GM12878 (cell line): Measurements from ENCODE around the gene SRSF2. TPM values are rescaled to one million over a fixed set of nuclear protein-coding genes. Genes with fewer than 3 reads are reported as not detected.

Experiments
- ATAC-seq: fragments of 200-7000 bp; cut with Tn5 transposase; 3 replicates; pipeline ENCODE4 v1.9.1; 2020; ENCODE audit warnings: mild to moderate bottlenecking, moderate library complexity
- BruUV-seq: library from RNA; stranded (reverse); fragments of 400-500 nt; replicated peaks from 2 replicates; lab custom pipeline; 2021; lab: Mats Ljungman, UMichigan
- CTCF ChIA-PET: fragments of 300-600 bp; sonication (Branson Sonifier 250); formaldehyde crosslinking; extraction: SDS; loops from one replicate; lab custom pipeline; 2021; ENCODE audit warnings: inconsistent platforms; lab: Yijun Ruan, JAX
- POLR2A ChIA-PET: fragments of 350-600 bp; formaldehyde crosslinking; extraction: SDS; loops from one replicate; lab custom pipeline; 2021; ENCODE audit warnings: inconsistent platforms; lab: Charles Lee
- RAD21 ChIA-PET: fragments of 300-600 bp; sonication (Branson Sonifier 250); formaldehyde crosslinking; loops from one replicate; lab custom pipeline; 2023; ENCODE audit warnings: antibody characterized with exemption; ENCODE audit not compliant: unreplicated experiment; lab: Charles Lee
- SMC1A ChIA-PET: fragments of 300-600 bp; sonication (Branson Sonifier 250); formaldehyde crosslinking; loops from one replicate; lab custom pipeline; 2023; ENCODE audit not compliant: unreplicated experiment, uncharacterized antibody; lab: Charles Lee
- DNase-seq: peaks from one replicate; pipeline ENCODE4 v3.0.0-alpha.2; 2011; ENCODE audit warnings: low read depth, low spot score
- FAIRE-seq: peaks from 3 replicates; lab custom pipeline; 2011; peaks lifted over from hg19 to GRCh38; lab: Jason Lieb, UNC
- H2AFZ ChIP-seq: 2 replicates; pipeline ENCODE4 v1.6.0; 2011; ENCODE audit warnings: low read depth, low read length, control low read depth; ENCODE audit not compliant: control insufficient read depth
- H3K27ac ChIP-seq: 2 replicates; pipeline ENCODE4 v1.5.1; 2011; ENCODE audit warnings: control low read depth; ENCODE audit not compliant: control insufficient read depth, insufficient read depth
- H3K27me3 ChIP-seq, 2 experiments: replicated peaks in 1 of 2; 2 replicates each; pipeline versions ENCODE4 v1.6.0 to v1.6.1; 2011; ENCODE audit warnings: low read length in 1 of 2; ENCODE audit not compliant: control insufficient read depth in 2 of 2, insufficient read depth in 2 of 2
- H3K36me3 ChIP-seq, 2 experiments: 2 replicates each; pipeline ENCODE4 v1.5.1; 2011; ENCODE audit warnings: low read length in 1 of 2; ENCODE audit not compliant: control insufficient read depth in 2 of 2, insufficient read depth in 2 of 2
- H3K4me1 ChIP-seq: 2 replicates; pipeline ENCODE4 v1.6.1; 2011; ENCODE audit warnings: mild to moderate bottlenecking, low read length, moderate library complexity, mixed read lengths; ENCODE audit not compliant: control insufficient read depth, insufficient read depth
- H3K4me2 ChIP-seq: 2 replicates; pipeline ENCODE4 v1.6.0; 2011; ENCODE audit warnings: control low read depth; ENCODE audit not compliant: control insufficient read depth, insufficient read depth
- H3K4me3 ChIP-seq: fragments of 200-600 bp; sonication (generic); 2 replicates; pipeline ENCODE4 v1.5.1; 2016
- H3K79me2 ChIP-seq: 2 replicates; pipeline ENCODE4 v1.6.0; 2011; ENCODE audit warnings: low read length; ENCODE audit not compliant: control insufficient read depth, insufficient read depth
- H3K9ac ChIP-seq: 2 replicates; pipeline ENCODE4 v1.8.0; 2011; ENCODE audit warnings: low read length, control low read depth, mixed read lengths; ENCODE audit not compliant: control insufficient read depth, insufficient read depth
- H3K9me3 ChIP-seq: replicated peaks from 3 replicates; pipeline ENCODE4 v1.5.1; 2011; ENCODE audit warnings: mild to moderate bottlenecking, low read length; ENCODE audit not compliant: control insufficient read depth, insufficient read depth
- H4K20me1 ChIP-seq: 2 replicates; pipeline ENCODE4 v1.6.0; 2011; ENCODE audit not compliant: control insufficient read depth, insufficient read depth
- BACH1 ChIP-seq: fragments of 450-650 bp; IDR thresholded peaks from 2 replicates; pipeline ENCODE4 v1.6.1; 2017; ENCODE audit warnings: mild to moderate bottlenecking, borderline replicate concordance
- CBFB ChIP-seq: IDR thresholded peaks from 2 replicates; pipeline ENCODE4 v1.6.1; 2016; ENCODE audit warnings: antibody characterized with exemption, low read depth
- E2F8 ChIP-seq: fragments of 450-650 bp; IDR thresholded peaks from 2 replicates; pipeline ENCODE4 v1.6.1; 2018; ENCODE audit warnings: mild to moderate bottlenecking, low read depth, moderate library complexity; ENCODE audit not compliant: partially characterized antibody
- FOXM1 ChIP-seq: IDR thresholded peaks from 2 replicates; pipeline ENCODE4 v1.6.1; 2012; ENCODE audit warnings: low read depth, mild to moderate bottlenecking, inconsistent platforms, low read length, moderate library complexity
- IRF4 ChIP-seq: IDR thresholded peaks from 2 replicates; pipeline ENCODE4 v1.6.1; 2011; ENCODE audit warnings: low read depth, low read length
- JUNB ChIP-seq: IDR thresholded peaks from 2 replicates; pipeline ENCODE4 v1.6.1; 2016; ENCODE audit warnings: antibody characterized with exemption, mild to moderate bottlenecking
- MEF2B ChIP-seq: fragments of 450-650 bp; IDR thresholded peaks from 2 replicates; pipeline ENCODE4 v1.6.1; 2018; ENCODE audit warnings: mild to moderate bottlenecking, moderate library complexity; ENCODE audit not compliant: partially characterized antibody, poor library complexity, severe bottlenecking
- MXI1 ChIP-seq: fragments of 150-350 bp; IDR thresholded peaks from 2 replicates; pipeline ENCODE4 v1.6.1; 2011; ENCODE audit warnings: low read depth, mild to moderate bottlenecking, inconsistent platforms, low read length, improper control_type of control experiment
- NFIC ChIP-seq: IDR thresholded peaks from 2 replicates; pipeline ENCODE4 v1.6.1; 2012; ENCODE audit warnings: low read depth, mild to moderate bottlenecking, inconsistent platforms, low read length, moderate library complexity
- POLR2A ChIP-seq: IDR thresholded peaks from 2 replicates; pipeline ENCODE4 v1.6.1; 2011; ENCODE audit warnings: low read depth, mild to moderate bottlenecking, low read length
- POLR2AphosphoS5 ChIP-seq: IDR thresholded peaks from 2 replicates; pipeline ENCODE4 v1.6.1; 2011; ENCODE audit warnings: mild to moderate bottlenecking, low read length, inconsistent platforms
- SIN3A ChIP-seq: IDR thresholded peaks from 2 replicates; pipeline ENCODE4 v1.6.1; 2012; ENCODE audit warnings: low read depth, low read length, improper control_type of control experiment
- SMAD1 ChIP-seq: fragments of 450-650 bp; IDR thresholded peaks from 2 replicates; pipeline ENCODE4 v1.6.1; 2018; ENCODE audit warnings: mild to moderate bottlenecking, low read depth; ENCODE audit not compliant: partially characterized antibody
- SMARCA5 ChIP-seq: fragments of 450-650 bp; IDR thresholded peaks from 2 replicates; pipeline ENCODE4 v1.6.1; 2017; ENCODE audit warnings: mild to moderate bottlenecking
- SREBF2 ChIP-seq: IDR thresholded peaks from 2 replicates; pipeline ENCODE4 v1.6.1; 2012; ENCODE audit warnings: mild to moderate bottlenecking, low read length
- ZBTB4 ChIP-seq: fragments of 450-650 bp; formaldehyde crosslinking; IDR thresholded peaks from 2 replicates; pipeline ENCODE4 v1.4.0; 2022; ENCODE audit warnings: mild to moderate bottlenecking, moderate library complexity
- WGBS: methylation state at CpG from one replicate; pipeline ENCODE4 v1.1.6; 2016; ENCODE audit warnings: low lambda C conversion rate; ENCODE audit not compliant: insufficient replicate concordance, insufficient coverage; ENCODE audit errors: missing lambda C conversion rate; 5-methylcytosine and 5-hydroxymethylcytosine counted together
- in situ Hi-C: fragments of 300-500 bp; cut with MboI; formaldehyde crosslinking; loops from 9 replicates; pipeline ENCODE4 v1.14.3; 2018; ENCODE audit warnings: mixed read lengths
- intact Hi-C: fragments of 100-400 bp; cut with micrococcal nuclease; formaldehyde crosslinking; loops from one replicate; pipeline ENCODE4 v1.14.2; 2022; ENCODE audit not compliant: unreplicated experiment
- polyA plus RNA-seq, 11 experiments: library from polyadenylated mRNA; depleted of rRNA in 4 of 11; unstranded in 6 of 11; stranded (reverse) in 5 of 11; fragments of >200 nt; fragmentation: Nextera tagmentation in 4 of 11; fragmentation: Illumina TruSeq in 1 of 11; extraction: Ambion mirVana in 4 of 11; extraction: Trizol in 1 of 11; gene quantifications; 1 replicate in 1 of 11; 2 replicates in 10 of 11; pipeline versions ENCODE4 v1.2.1 to v1.2.3, GENCODE V29; 2011 to 2016; ENCODE audit warnings: inconsistent platforms in 2 of 11, missing spikeins in 2 of 11, low read depth in 1 of 11
- total RNA-seq, 4 experiments: library from RNA; depleted of rRNA in 3 of 4; stranded (reverse); fragments of >200 nt in 3 of 4; fragmentation: Illumina TruSeq in 1 of 4; extraction: Trizol in 1 of 4; gene quantifications; 2 replicates each; pipeline versions ENCODE4 v1.2.1 to v1.2.3, GENCODE V29; 2013 to 2021

SRSF2 gene
- total and polyA plus RNA-seq, 10 of the 15 experiments (the other 5 are each of a cell fraction or from before 2014, with no cell fraction given), result 225 to 795 (median 410) TPM

- no peak for TF ChIP-seq SMARCA5
- TF ChIP-seq CBFB, result no peak
- 0 out of 2 replicates have a peak, but pooled peaks have one; percentile 15 for TF ChIP-seq NFIC
- peak; percentile 19 for TF ChIP-seq MEF2B
- TF ChIP-seq POLR2AphosphoS5, result peak; percentile 73; the same call in 1 of the 2 replicates
- no peak for TF ChIP-seq ZBTB4
These were observed 1.4 kb downstream of the SRSF2 start (continued) for GRCh38 chr17:76735586-76736348.

- H3K9me3 ChIP-seq, result no peaks in the 10 kb centered on the region; the same call in 2 of the 3 replicates
- in situ Hi-C loops, result no loop called here
- no peaks in the 10 kb centered on the region; the same call in 1 of the 2 replicates for H4K20me1 ChIP-seq
- WGBS, result 1% methylated on average over 5 of the region's 5 CpGs
- peaks cover 83% of the 10 kb centered on the region for H3K79me2 ChIP-seq
- peaks cover 8 to 33% of the 10 kb centered on the region in 2 experiments for H3K36me3 ChIP-seq
- peak overlapping the region; percentile 97 for H3K9ac ChIP-seq
- RAD21 ChIA-PET, result interaction anchor here (1.6 kb wide), 1 partner anchor 175 kb away, joined by 4 read pairs; no protein-coding TSS in a partner anchor
- peak; percentile 64 for FAIRE-seq
- BruUV-seq, result no TSS peak
- CTCF ChIA-PET, result interaction anchor here (0.6 to 1.5 kb wide), 7 partner anchors 8 to 1325 kb away, joined by 3 to 12 read pairs (median 3); partner anchors contain the start of genes JMJD6 and METTL23
- H3K4me2 ChIP-seq, result peak overlapping the region; percentile 75
- intact Hi-C loops, result loop anchor here (1.0 to 10.0 kb wide), 2 partner anchors 8 to 350 kb away; no protein-coding TSS in a partner anchor
- H2AFZ ChIP-seq, result no peak overlapping the region
- ATAC-seq, result peak; percentile 9
- SMC1A ChIA-PET, result interaction anchor here (0.6 to 2.1 kb wide), 4 partner anchors 8 to 1411 kb away, joined by 3 to 9 read pairs (median 3); partner anchors contain the start of gene C17orf99
- H3K27ac ChIP-seq, result peak overlapping the region; percentile 45
- H3K4me1 ChIP-seq, result no peaks in the 10 kb centered on the region; the same call in none of the 2 replicates
- peak overlapping the region; percentile 87 for H3K4me3 ChIP-seq
- POLR2A ChIA-PET, result interaction anchor here (0.6 to 6.4 kb wide), 3 partner anchors 9 to 285 kb away, joined by 3 to 60 read pairs (median 6); partner anchors contain the start of genes JMJD6 and METTL23
- H3K27me3 ChIP-seq, result no peaks in the 10 kb centered on the region
- no peak for DNase-seq
- TF ChIP-seq SIN3A, result peak; percentile 83
- no peak for TF ChIP-seq E2F8
- TF ChIP-seq IRF4, result peak; percentile 41; the same call in 1 of the 2 replicates
- TF ChIP-seq BACH1, result 0 out of 2 replicates have a peak, but pooled peaks have one; percentile 21
- no peak for TF ChIP-seq JUNB
- 0 out of 2 replicates have a peak, but pooled peaks have one; percentile 1 for TF ChIP-seq FOXM1
- TF ChIP-seq SREBF2, result no peak
- TF ChIP-seq NFIC, result 0 out of 2 replicates have a peak, but pooled peaks have one; percentile 3
- 0 out of 2 replicates have a peak, but pooled peaks have one; percentile 27 for TF ChIP-seq POLR2A
- TF ChIP-seq MXI1, result peak; percentile 99
- peak; percentile 42 for TF ChIP-seq SMAD1
These were observed 2.1 kb downstream of the SRSF2 start for GRCh38 chr17:76735006-76735405.
